Posterior vena cava (tissue), 2 donors: ENCODE results near the gene TMOD4. TPM values are rescaled to one million over a fixed set of nuclear protein-coding genes. Genes with fewer than 3 reads are reported as not detected.
"Not testable (repeated sequence)": the region's sequence is repeated elsewhere in the genome, so short reads cannot be mapped to it uniquely, and the experiment has no call there.

ENCODE experiments used
- DNase-seq: peaks from one replicate; pipeline ENCODE4 v3.0.0-alpha.2; 2020; ENCODE audit warnings: low spot score
- intact Hi-C, 2 donors: fragments of 100-400 bp; cut with DNase I; formaldehyde crosslinking; loops; one replicate each; pipeline versions ENCODE4 v1.14.1 to v1.14.2; 2022 to 2023
- long read RNA-seq, 2 donors: library from polyadenylated mRNA; unstranded; transcript quantifications; one replicate each; pipeline ENCODE4 v2.0.0, GENCODE V29; 2020 to 2021
- total RNA-seq, 2 donors: library from RNA; stranded (reverse); fragmentation: NEBNext Ultra II Directional; extraction: Animal tissue kit (Norgen Biotek cat#: 25700); gene quantifications; one replicate each; pipeline ENCODE4 v1.2.1, GENCODE V29; 2021
- donor health status: DM: yes; HTN: yes; CAD: no.
- donor health status: DM: yes; HTN: yes; CAD: no.

The TMOD4 gene
- total RNA-seq, result under 1 TPM in 1 of 2 donors, not detected in 1; 0.88 TPM
- long read RNA-seq, donor 1, result 0 reads
- long read RNA-seq, donor 2, result 0 reads

GRCh38 chr1:151175863-151176262, at the start of gene TMOD4:
Gene TMOD4, minus strand, starts transcription at chr1:151175981. Its CDS starts 1,106 bp downstream, at chr1:151174875.
- no peak for DNase-seq
- intact Hi-C loops, result no loop called here

DNA sequence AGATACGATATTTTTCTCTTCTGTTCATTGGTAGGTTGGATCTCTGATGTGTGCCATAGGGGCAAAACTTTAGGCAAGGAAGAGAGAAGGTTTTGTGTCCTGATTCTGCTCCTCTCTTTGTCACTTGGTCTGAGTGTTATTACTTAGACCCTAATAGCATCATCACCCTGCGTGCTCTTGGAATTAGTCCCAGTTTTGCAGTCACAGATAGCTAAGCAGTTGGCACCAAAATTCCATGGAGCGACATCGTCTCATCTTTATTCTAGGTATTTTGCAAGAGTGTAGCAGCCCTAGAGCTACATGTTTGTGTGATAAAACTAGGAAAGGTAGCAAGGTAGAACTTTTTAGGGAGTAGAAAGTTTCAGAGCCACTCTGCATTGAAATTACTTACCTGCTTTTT, 46.3 kb upstream of the TMOD4 start:
- DNase-seq, result no peak
- intact Hi-C loops, result no loop called here

DNA sequence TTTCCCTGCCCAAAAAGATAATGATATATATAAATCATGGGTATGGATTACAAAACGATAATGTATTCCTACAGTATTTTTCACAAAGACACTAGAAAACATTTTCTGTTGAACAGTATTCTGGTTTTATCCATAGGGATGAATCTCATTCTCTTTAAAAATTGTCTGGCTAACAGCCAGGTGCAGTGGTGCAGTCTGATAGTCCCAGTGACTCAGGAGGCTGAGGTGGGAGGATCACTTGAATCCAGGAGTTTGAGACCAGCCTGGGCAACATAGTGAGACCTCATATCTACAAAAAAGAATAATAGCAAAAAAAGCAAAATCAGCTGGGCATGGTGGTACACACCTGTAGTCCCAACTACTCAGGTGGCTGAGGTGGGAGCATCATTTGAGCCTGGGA, 45.8 kb upstream of the TMOD4 start:
- DNase-seq, result no peak
- intact Hi-C loops, result no loop called here

DNA sequence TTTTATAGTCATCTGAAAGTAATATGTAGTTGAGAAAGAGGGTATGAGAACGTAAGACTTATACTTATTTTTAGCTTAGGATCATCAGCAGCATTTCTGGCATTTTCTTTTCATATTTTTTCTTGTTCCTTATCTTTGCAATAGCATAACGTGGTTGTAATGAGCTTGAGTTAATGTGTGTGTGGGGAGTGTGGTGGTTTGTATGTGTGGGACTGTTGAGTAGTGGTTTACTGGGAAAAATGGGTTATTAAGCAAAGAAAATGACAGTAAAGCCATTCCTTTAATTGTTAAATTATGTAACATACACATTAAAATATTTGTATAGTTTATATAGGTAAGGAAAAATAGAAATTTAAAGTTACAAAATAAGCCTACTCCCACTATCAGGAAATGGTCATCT, 37.8 kb upstream of the TMOD4 start:
- intact Hi-C loops, result loop anchor here in 1 of 2 donors (5.0 kb wide), 1 partner anchor 34 kb away; no protein-coding TSS in a partner anchor
- no peak for DNase-seq

DNA sequence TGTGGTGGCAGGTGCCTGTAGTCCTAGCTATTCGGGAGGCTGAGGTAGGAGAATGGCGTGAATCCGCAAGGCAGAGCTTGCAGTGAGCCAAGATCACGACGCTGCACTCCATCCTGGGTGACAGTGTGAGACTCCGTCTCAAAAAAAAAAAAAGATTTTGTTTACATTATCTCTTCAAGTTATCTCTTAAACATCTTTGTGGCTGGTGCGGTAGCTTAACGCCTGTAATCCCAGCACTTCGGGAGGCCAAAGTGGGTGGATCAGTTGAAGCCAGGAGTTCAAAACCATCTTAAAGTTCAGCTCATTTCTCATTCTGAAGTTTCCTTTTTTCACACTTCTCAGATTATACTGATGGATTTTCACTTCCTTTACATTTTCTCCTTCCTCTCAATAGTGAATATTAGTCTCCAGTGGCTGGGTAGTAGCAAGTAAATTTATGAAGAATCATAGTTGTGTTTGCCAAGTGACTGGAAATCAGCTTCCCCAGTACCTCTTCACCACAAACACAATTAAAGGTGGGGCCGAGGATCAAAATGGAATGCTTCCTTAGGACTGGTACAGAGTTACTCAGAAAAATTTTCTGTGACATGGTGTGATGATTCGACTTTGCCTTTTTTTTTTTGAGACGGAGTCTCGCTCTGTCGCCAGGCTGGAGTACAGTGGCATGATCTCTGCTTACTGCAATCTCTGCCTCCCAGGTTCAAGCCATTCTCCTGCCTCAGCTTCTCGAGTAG, 36.4 kb upstream of the TMOD4 start:
- DNase-seq, result no peak
- intact Hi-C loops, result loop anchor here in 1 of 2 donors (5.0 kb wide), 1 partner anchor 35 kb away; no protein-coding TSS in a partner anchor

GRCh38 chr1:151210830-151211229, 35.0 kb upstream of the TMOD4 start:
- DNase-seq, result no peak
- intact Hi-C loops, result loop anchor here in 1 of 2 donors (5.0 kb wide), 1 partner anchor 36 kb away; no protein-coding TSS in a partner anchor

- DNase-seq, intact Hi-C loops: not testable (repeated sequence)
Measured at GRCh38 chr1:151205381-151205965, 29.7 kb upstream of the TMOD4 start.

- no peak for DNase-seq
- intact Hi-C loops, result loop anchor here (5.0 kb wide), 1 partner anchor 52 kb away; the partner anchor contains the start of gene PSMD4 (in 2 of the 2)
Measured at GRCh38 chr1:151199873-151200581, 24.2 kb upstream of the TMOD4 start.

DNA sequence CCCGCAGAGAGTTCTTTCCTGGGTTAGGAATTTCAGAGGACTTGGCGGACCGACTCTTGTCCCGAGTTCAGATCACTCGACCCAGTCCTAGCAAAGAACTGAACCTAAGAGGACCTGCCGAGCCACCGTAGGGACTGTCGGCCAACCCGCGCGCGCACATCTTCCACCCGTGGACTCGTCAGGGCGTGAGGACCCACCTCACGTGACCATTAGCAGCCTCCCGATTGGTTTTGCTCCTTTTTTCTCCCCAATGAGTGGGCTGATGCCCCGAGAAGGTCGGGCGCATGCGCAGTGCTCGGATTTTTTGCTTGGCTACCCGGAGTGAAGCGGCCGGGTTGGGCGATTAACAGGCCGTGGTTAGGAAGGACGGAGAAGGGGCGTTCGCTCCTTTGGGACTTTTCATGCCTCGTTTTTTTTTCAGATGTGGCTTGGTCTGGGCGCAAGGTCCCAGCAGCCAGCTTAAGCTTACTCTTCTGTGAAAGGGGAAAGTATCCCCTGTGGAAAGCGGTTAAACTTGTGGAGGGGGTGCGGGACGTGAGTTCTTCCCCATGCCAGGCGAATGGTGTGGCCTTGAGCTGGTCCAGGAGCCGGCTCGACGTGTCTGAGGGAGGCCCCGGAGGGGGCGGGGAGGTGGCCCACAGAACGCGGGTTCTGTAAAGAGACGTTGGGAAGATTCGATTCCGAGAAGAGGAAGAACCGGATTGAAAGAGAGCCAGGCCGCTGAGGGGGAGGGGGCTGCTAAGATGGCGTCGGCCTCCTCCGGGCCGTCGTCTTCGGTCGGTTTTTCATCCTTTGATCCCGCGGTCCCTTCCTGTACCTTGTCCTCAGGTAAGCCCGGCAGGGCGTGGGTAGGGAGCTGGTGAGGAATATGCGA, 22.7 kb upstream of the TMOD4 start, which contains the start of gene PIP5K1A:
TSS of gene PIP5K1A (plus strand) at position 299 of the 874 bp plus-strand sequence. CDS start at position 744, 445 bp downstream.
- peak; percentile 100 for DNase-seq
- intact Hi-C loops, result loop anchor here (5.0 kb wide), 1 partner anchor 54 kb away; the partner anchor contains the start of gene PSMD4 (in 2 of the 2)

DNA sequence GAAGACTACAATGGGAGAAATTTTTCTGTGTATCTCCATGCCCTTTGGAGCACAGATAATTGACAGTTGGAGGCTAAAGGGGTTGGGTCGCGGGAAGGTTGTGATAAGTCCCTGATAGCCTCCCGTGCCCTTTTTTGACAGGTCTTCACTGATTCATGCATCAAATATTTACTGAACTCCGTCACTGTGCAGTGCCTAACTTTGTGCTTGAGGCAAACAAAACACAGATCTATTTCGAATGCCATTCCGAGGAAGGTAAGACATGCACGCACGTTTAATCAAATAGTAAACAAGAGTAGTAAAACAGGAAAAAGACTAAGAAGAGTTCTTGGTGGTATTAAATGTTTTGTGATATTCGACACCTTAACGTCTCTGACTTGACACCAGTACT, 22.1 kb upstream of the TMOD4 start:
- DNase-seq, result no peak
- intact Hi-C loops, result loop anchor here (5.0 kb wide), 1 partner anchor 54 kb away; the partner anchor contains the start of gene PSMD4 (in 2 of the 2)

- DNase-seq, result no peak
- intact Hi-C loops, result loop anchor here (5.0 kb wide), 1 partner anchor 56 kb away; the partner anchor contains the start of gene PSMD4 (in 2 of the 2)
Measured at GRCh38 chr1:151196292-151196800, 20.6 kb upstream of the TMOD4 start.

DNA sequence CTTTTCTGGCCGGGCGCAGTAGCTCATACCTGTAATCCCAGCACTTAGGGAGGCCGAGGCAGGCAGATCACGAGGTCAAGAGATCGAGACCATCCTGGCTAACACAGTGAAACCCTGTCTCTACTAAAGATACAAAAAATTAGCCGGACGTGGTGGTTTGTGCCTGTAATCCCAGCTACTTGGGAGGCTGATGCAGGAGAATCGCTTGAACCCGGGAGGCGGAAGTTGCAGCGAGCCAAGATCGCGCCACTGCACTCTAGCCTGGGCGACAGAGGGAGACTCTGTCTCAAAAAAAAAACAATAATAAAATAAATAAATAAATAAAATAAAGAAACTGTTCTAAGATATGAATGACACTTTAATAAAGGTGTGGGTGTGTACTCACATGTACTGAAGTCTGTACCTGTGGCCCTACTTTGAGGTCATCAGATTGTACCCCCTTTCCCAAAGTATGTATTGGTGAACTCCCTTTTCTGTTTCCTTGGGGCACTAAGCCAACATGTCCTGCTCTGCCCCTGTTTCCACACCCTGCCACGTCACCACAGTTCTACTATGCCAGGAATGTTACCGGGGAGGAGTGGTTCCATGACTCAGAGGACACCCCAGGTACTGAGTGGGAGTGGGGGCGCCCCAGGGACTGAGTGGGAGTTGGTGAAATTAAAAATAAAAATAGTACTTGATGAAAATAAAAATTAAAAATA, 19.3 kb upstream of the TMOD4 start:
- intact Hi-C loops, result loop anchor here (5.0 kb wide), 1 partner anchor 57 kb away; the partner anchor contains the start of gene PSMD4 (in 2 of the 2)
- DNase-seq, result not testable (repeated sequence)

GRCh38 chr1:151193856-151194255, 18.1 kb upstream of the TMOD4 start:
- intact Hi-C loops, result no loop called here

DNA sequence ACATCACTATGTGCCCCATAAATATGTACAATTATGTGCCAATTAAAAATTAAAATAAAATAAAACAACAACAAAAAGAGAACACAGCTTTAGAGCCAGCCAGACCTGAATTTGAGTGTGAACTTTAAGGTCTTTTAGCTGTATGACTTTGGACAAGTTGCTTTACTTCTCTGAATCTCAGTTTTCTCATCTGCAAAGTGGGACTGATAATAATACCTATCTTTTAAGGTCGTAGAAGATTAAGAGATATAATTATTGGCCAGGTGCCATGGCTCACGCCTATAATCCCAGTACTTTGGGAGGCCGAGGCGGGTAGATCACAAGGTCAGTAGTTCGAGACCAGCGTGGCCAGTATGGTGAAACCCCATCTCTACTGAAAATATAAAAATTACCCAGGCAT, 17.5 kb upstream of the TMOD4 start:
- intact Hi-C loops, result no loop called here
- DNase-seq, result no peak

More at GRCh38 chr1:151193856-151194255, 18.1 kb upstream of the TMOD4 start:
- no peak for DNase-seq

DNA sequence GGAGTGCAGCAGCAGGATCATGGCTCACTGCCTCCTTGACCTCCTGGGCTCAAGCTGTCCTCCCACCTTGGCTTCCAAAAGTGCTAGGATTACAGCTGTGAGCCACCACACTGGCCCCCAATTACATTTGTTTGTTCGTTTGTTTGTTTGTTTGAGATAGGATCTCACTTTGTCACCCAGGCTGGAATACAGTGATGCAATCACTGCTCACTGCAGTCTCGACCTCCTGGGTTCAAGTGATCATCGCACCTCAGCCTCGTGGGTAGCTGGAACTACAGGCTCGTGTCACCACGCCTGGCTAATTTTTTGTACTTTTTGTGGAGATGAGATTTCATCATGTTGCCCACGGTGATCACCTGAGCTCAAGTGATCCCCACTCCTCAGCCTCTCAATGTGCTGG, 16.3 kb upstream of the TMOD4 start:
- intact Hi-C loops, result no loop called here

GRCh38 chr1:151189637-151190445, 14.1 kb upstream of the TMOD4 start, which contains the start of gene VPS72:
Gene VPS72, minus strand, starts transcription at chr1:151190197. Its CDS starts 76 bp downstream, at chr1:151190121.
- peak; percentile 95 for DNase-seq
- intact Hi-C loops, result no loop called here

More for the DNA sequence above, 16.3 kb upstream of the TMOD4 start:
- DNase-seq, result no peak

DNA sequence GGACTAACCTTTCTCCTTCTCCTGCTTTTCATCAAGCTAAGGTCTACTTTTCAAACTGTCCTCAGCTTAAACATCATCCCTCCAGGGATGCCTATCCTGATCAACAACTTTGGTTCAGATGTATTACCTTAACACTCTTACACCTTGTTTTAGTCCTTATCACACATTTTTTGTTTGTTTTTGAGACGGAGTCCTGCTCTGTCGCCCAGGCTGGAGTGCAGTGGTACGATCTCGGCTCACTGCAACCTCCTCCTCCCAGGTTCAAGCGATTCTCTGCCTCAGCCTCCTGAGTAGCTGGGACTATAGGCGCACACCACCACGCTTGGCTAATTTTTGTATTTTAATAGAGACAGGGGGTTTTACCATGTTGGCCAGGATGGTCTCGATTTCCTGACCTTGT, 12.9 kb upstream of the TMOD4 start:
- intact Hi-C loops, DNase-seq: not testable (repeated sequence)
